ENCODE data around the gene CFAP90.

DNA sequence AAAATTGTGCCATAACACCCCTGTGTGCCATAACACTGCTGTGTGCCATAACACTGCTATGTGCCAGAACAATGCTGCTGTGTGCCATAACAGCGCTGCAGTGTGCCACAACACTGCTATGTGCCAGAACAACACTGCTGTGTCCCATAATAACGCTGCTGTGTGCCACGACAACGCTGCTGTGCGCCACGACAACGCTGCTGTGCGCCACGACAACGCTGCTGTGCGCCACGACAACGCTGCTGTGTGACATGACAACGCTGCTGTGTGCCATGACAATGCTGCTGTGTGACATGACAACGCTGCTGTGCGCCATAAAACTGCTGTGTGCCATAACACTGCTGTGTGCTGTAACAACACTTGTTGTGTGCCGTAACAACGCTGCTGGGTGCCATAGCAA is 25.9 kb downstream of the CFAP90 start:
- TF ChIP-seq, protein P1, sequence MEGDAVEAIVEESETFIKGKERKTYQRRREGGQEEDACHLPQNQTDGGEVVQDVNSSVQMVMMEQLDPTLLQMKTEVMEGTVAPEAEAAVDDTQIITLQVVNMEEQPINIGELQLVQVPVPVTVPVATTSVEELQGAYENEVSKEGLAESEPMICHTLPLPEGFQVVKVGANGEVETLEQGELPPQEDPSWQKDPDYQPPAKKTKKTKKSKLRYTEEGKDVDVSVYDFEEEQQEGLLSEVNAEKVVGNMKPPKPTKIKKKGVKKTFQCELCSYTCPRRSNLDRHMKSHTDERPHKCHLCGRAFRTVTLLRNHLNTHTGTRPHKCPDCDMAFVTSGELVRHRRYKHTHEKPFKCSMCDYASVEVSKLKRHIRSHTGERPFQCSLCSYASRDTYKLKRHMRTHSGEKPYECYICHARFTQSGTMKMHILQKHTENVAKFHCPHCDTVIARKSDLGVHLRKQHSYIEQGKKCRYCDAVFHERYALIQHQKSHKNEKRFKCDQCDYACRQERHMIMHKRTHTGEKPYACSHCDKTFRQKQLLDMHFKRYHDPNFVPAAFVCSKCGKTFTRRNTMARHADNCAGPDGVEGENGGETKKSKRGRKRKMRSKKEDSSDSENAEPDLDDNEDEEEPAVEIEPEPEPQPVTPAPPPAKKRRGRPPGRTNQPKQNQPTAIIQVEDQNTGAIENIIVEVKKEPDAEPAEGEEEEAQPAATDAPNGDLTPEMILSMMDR (IDR thresholded peaks at IDR 0.05; ENCODE audit: low read depth, low read length, poor library complexity, severe bottlenecking) = no peak
- no peak for TF ChIP-seq EZH2phosphoT487 (IDR thresholded peaks at IDR 0.05; ENCODE audit: borderline replicate concordance, low read length)
